Transverse colon (tissue), 4 donors: Measurements from ENCODE around the gene FOXI1. TPM values are rescaled to one million over a fixed set of nuclear protein-coding genes. Genes with fewer than 3 reads are reported as not detected.

Experiments used
- DNase-seq: peaks from one replicate; pipeline ENCODE4 v3.0.0-alpha.2; 2019
- H3K27ac ChIP-seq, 4 donors: fragments of 200-600 bp; sonication (generic); 2 replicates each; pipeline ENCODE4 v1.5.1; 2016 to 2018; ENCODE audit warnings: inconsistent platforms in 4 of 4
- H3K27me3 ChIP-seq: fragments of 200-600 bp; sonication (generic); 2 replicates; pipeline ENCODE4 v1.5.1; 2017; ENCODE audit warnings: inconsistent platforms
- H3K36me3 ChIP-seq, 4 donors: fragments of 200-600 bp; sonication (generic); 2 replicates each; pipeline ENCODE4 v1.5.1; 2017 to 2019; ENCODE audit warnings: inconsistent platforms in 4 of 4
- H3K4me1 ChIP-seq, 4 donors: fragments of 200-600 bp; sonication (generic); 2 replicates each; pipeline ENCODE4 v1.5.1; 2017 to 2020; ENCODE audit warnings: inconsistent platforms in 4 of 4
- H3K4me3 ChIP-seq, 4 donors: fragments of 200-600 bp; sonication (generic); 1 replicate in 1 of 4; 2 replicates in 3 of 4; pipeline versions ENCODE4 v1.5.1 to v1.6.1; 2017 to 2019; ENCODE audit warnings: inconsistent platforms in 4 of 4
- H3K9me3 ChIP-seq, 2 donors: fragments of 200-600 bp; sonication (generic); 2 replicates each; pipeline ENCODE4 v1.5.1; 2017 to 2019; ENCODE audit warnings: inconsistent platforms in 2 of 2
- CTCF ChIP-seq, 5 experiments: fragments of 200-600 bp in 3 of 5; fragments of 450-650 bp in 2 of 5; sonication (generic) in 3 of 5; IDR thresholded peaks; 1 replicate in 2 of 5; 2 replicates in 3 of 5; pipeline ENCODE4 v1.5.1; 2016 to 2017; ENCODE audit warnings: antibody characterized with exemption in 5 of 5, inconsistent platforms in 3 of 5, mild to moderate bottlenecking in 2 of 5, moderate library complexity in 1 of 5
- EP300 ChIP-seq: sonication (generic); formaldehyde crosslinking; IDR thresholded peaks from one replicate; pipeline ENCODE4 v1.6.1; 2017; ENCODE audit warnings: antibody characterized with exemption, low read depth
- POLR2A ChIP-seq: fragments of 450-650 bp; IDR thresholded peaks from one replicate; pipeline ENCODE4 v1.6.1; 2016; ENCODE audit warnings: antibody characterized with exemption, mild to moderate bottlenecking, moderate library complexity
- POLR2AphosphoS5 ChIP-seq, 3 donors: sonication (generic); formaldehyde crosslinking; IDR thresholded peaks; one replicate each; pipeline ENCODE4 v1.6.1; 2016; ENCODE audit warnings: antibody characterized with exemption in 3 of 3
- WGBS, 2 donors: methylation state at CpG; one replicate each; pipeline ENCODE4 v1.1.5; 2018; ENCODE audit warnings: low coverage in 1 of 2; 5-methylcytosine and 5-hydroxymethylcytosine counted together
- in situ Hi-C, 4 donors: fragments of 200-750 bp; cut with MboI; loops; one replicate each; pipeline versions ENCODE4 v1.15.0 to v1.15.1; 2017; ENCODE audit warnings: low sequenced_read_pairs in 3 of 4, low pct_ligation_motif_present in 1 of 4, low pct_unique_long_range_greater_than_20kb in 1 of 4
- intact Hi-C: fragments of 100-400 bp; cut with DNase I; formaldehyde crosslinking; loops from one replicate; pipeline ENCODE4 v1.15.1; 2023; ENCODE audit warnings: low total_unique reads
- total RNA-seq, 4 donors: library from RNA; depleted of rRNA; stranded (reverse); fragments of >200 nt; gene quantifications; one replicate each; pipeline ENCODE4 v1.1.0, GENCODE V29; 2016

The FOXI1 gene
- total RNA-seq, 4 donors from 2014 or later, result not detected

GRCh38 chr5:170080786-170081445, 24.8 kb upstream of the FOXI1 start:
- no peak for DNase-seq
- Histone ChIP-seq H3K9me3 (no peaks in the 10 kb centered on the region), H3K27me3 (no peaks in the 10 kb centered on the region), H3K27ac (no peak overlapping the region), H3K4me3 (no peak overlapping the region), H3K4me1 (no peaks in the 10 kb centered on the region), H3K36me3 (no peaks in the 10 kb centered on the region)
- WGBS, 2 donors, result 86% methylated on average over 8 of the region's 8 CpGs; no CpG with 5 or more reads in 1 of the 2 donors
- intact Hi-C loops, result no loop called here
- TF ChIP-seq CTCF (IDR thresholded peaks at IDR 0.05), result no peak
- TF ChIP-seq POLR2AphosphoS5 (IDR thresholded peaks at IDR 0.05), result no peak
- in situ Hi-C loops, result no loop called here

GRCh38 chr5:170081616-170082015, 24.1 kb upstream of the FOXI1 start:
- no peaks in the 10 kb centered on the region for H3K4me1 ChIP-seq
- no peaks in the 10 kb centered on the region for H3K9me3 ChIP-seq
- TF ChIP-seq POLR2AphosphoS5 (IDR thresholded peaks at IDR 0.05), result no peak
- TF ChIP-seq EP300, result no peak
- no peak for TF ChIP-seq CTCF (IDR thresholded peaks at IDR 0.05)
- TF ChIP-seq POLR2A, result no peak
- H3K36me3 ChIP-seq, result no peaks in the 10 kb centered on the region
- no peak overlapping the region for H3K4me3 ChIP-seq
- DNase-seq, result no peak
- no peaks in the 10 kb centered on the region for H3K27me3 ChIP-seq
- intact Hi-C loops, result no loop called here
- WGBS, 2 donors, result 89 to 92% methylated on average over 2 to 4 of the region's 4 CpGs
- in situ Hi-C loops, result no loop called here
- H3K27ac ChIP-seq, result no peak overlapping the region

GRCh38 chr5:170082701-170083100, 23.0 kb upstream of the FOXI1 start:
- Histone ChIP-seq H3K4me3 (no peak overlapping the region), H3K36me3 (no peaks in the 10 kb centered on the region), H3K27me3 (no peaks in the 10 kb centered on the region), H3K27ac (no peak overlapping the region), H3K4me1 (no peaks in the 10 kb centered on the region), H3K9me3 (no peaks in the 10 kb centered on the region)
- no peak for TF ChIP-seq EP300
- no peak for TF ChIP-seq POLR2AphosphoS5 (IDR thresholded peaks at IDR 0.05)
- TF ChIP-seq POLR2A, result no peak
- TF ChIP-seq CTCF (IDR thresholded peaks at IDR 0.05), result no peak
- WGBS, 2 donors, result 60 to 91% methylated on average over 1 to 7 of the region's 7 CpGs
- intact Hi-C loops, result no loop called here
- in situ Hi-C loops, result no loop called here
- DNase-seq, result no peak

- in situ Hi-C loops, result no loop called here
- TF ChIP-seq POLR2AphosphoS5 (IDR thresholded peaks at IDR 0.05) (no peak), CTCF (IDR thresholded peaks at IDR 0.05) (no peak), POLR2A (no peak), EP300 (no peak)
Measured at GRCh38 chr5:170087168-170087817, 18.4 kb upstream of the FOXI1 start.

More at GRCh38 chr5:170087168-170087817, 18.4 kb upstream of the FOXI1 start:
- no peak overlapping the region for H3K4me3 ChIP-seq
- no peaks in the 10 kb centered on the region for H3K9me3 ChIP-seq
- no peaks in the 10 kb centered on the region for H3K27me3 ChIP-seq
- no peaks in the 10 kb centered on the region for H3K4me1 ChIP-seq
- DNase-seq, result no peak
- no peaks in the 10 kb centered on the region for H3K36me3 ChIP-seq
- no peak overlapping the region for H3K27ac ChIP-seq
- WGBS, 2 donors, result 60 to 90% methylated on average over 1 to 3 of the region's 3 CpGs
- intact Hi-C loops, result no loop called here
